ENCODE measurements around the gene SLAMF9.

Gene SLAMF9

DNA sequence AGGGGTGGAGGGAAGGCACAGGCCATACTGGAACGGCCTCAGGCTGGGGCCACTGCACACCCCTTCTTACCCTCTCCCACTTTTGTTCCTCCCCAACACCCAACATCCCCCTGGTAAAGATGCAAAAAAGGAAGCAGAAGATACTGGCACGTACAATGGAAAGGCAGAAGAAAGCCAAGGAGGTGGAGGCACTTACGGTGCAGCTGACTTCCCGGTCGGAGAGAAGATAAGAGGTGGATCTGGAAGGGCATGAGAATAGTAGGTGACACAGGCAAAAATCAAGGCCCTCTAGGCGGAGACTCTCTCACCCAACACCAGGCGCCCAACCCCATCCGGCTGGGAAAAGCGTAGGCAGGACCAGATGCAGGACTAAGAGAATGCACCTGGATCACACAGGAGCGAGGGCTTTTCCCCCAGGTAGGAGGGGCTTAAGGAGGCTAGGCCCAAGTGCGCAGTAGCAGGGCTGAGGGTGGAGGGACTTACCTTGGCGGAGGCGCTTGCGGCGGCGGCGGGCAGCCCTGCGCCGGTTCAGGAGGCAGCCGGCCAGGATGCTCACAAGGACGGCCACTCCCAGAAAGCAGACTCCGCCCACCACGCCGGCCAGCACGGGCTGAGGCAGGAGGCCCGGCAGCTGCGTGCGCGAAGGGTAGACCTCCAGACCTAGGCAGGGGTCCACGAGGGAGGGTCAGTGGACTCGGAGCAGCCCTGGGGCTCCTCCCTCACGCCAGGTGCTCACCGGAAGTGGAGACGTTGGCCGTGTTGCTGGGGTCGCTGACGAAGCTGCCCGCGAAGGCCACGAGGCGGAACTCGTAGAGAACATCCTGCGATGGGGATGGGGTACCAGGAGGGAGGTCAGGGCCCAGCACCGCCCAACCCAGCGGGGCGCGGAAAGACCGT is 24.6 kb downstream of the SLAMF9 start:
- no peak overlapping the region for H3K9ac ChIP-seq (ENCODE audit: low read depth, low read length, poor library complexity, severe bottlenecking)
- no peak overlapping the region for H2AFZ ChIP-seq (ENCODE audit: low read length)
- H3K9me3 ChIP-seq (ENCODE audit: insufficient read depth, low read depth, low read length) = no peaks in the 10 kb centered on the region
- no peak overlapping the region for H3K4me2 ChIP-seq (ENCODE audit: low read depth, low read length, poor library complexity, severe bottlenecking)
- peaks cover 8% of the 10 kb centered on the region for H4K20me1 ChIP-seq (ENCODE audit: insufficient read depth, low read length, poor library complexity, severe bottlenecking)
- H3K36me3 ChIP-seq (ENCODE audit: insufficient read depth, low read length) = no peaks in the 10 kb centered on the region
- H3K9me2 ChIP-seq (replicated peaks; ENCODE audit: low read depth, low read length) = no peaks in the 10 kb centered on the region
- peaks cover 22% of the 10 kb centered on the region for H3K79me2 ChIP-seq (ENCODE audit: insufficient read depth, low read length)
- no peak overlapping the region for H3K4me3 ChIP-seq (ENCODE audit: low read length, poor library complexity, severe bottlenecking)
- H3F3A ChIP-seq (ENCODE audit: low read depth) = no peaks in the 10 kb centered on the region
- TF ChIP-seq EZH2phosphoT487 (IDR thresholded peaks at IDR 0.05; ENCODE audit: borderline replicate concordance) = no peak
- TF ChIP-seq, protein P1, sequence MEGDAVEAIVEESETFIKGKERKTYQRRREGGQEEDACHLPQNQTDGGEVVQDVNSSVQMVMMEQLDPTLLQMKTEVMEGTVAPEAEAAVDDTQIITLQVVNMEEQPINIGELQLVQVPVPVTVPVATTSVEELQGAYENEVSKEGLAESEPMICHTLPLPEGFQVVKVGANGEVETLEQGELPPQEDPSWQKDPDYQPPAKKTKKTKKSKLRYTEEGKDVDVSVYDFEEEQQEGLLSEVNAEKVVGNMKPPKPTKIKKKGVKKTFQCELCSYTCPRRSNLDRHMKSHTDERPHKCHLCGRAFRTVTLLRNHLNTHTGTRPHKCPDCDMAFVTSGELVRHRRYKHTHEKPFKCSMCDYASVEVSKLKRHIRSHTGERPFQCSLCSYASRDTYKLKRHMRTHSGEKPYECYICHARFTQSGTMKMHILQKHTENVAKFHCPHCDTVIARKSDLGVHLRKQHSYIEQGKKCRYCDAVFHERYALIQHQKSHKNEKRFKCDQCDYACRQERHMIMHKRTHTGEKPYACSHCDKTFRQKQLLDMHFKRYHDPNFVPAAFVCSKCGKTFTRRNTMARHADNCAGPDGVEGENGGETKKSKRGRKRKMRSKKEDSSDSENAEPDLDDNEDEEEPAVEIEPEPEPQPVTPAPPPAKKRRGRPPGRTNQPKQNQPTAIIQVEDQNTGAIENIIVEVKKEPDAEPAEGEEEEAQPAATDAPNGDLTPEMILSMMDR (conservative IDR thresholded peaks at IDR 0.05; ENCODE audit: low read length) = no peak
- peaks cover 7% of the 10 kb centered on the region for H3K4me1 ChIP-seq (ENCODE audit: insufficient read depth, low read length, poor library complexity, severe bottlenecking)
- H3K27me3 ChIP-seq (ENCODE audit: insufficient read depth, low read length, poor library complexity, severe bottlenecking) = peaks cover 8% of the 10 kb centered on the region

- peaks cover 30% of the 10 kb centered on the region for H3K79me2 ChIP-seq (ENCODE audit: insufficient read depth, low read length)
- no peaks in the 10 kb centered on the region for H3F3A ChIP-seq (ENCODE audit: low read depth)
- no peaks in the 10 kb centered on the region for H3K9me2 ChIP-seq (replicated peaks; ENCODE audit: low read depth, low read length)
- TF ChIP-seq EZH2phosphoT487 (IDR thresholded peaks at IDR 0.05; ENCODE audit: borderline replicate concordance) = no peak
- TF ChIP-seq, protein P1 (conservative IDR thresholded peaks at IDR 0.05; ENCODE audit: low read length) = no peak
- peaks cover 8% of the 10 kb centered on the region for H3K4me1 ChIP-seq (ENCODE audit: insufficient read depth, low read length, poor library complexity, severe bottlenecking)
- H4K20me1 ChIP-seq (ENCODE audit: insufficient read depth, low read length, poor library complexity, severe bottlenecking) = peaks cover 16% of the 10 kb centered on the region
- H3K4me2 ChIP-seq (ENCODE audit: low read depth, low read length, poor library complexity, severe bottlenecking) = no peak overlapping the region
- no peaks in the 10 kb centered on the region for H3K36me3 ChIP-seq (ENCODE audit: insufficient read depth, low read length)
- H3K27me3 ChIP-seq (ENCODE audit: insufficient read depth, low read length, poor library complexity, severe bottlenecking) = peaks cover 8% of the 10 kb centered on the region
- H2AFZ ChIP-seq (ENCODE audit: low read length) = no peak overlapping the region
- no peaks in the 10 kb centered on the region for H3K9me3 ChIP-seq (ENCODE audit: insufficient read depth, low read depth, low read length)
- no peak overlapping the region for H3K4me3 ChIP-seq (ENCODE audit: low read length, poor library complexity, severe bottlenecking)
- H3K9ac ChIP-seq (ENCODE audit: low read depth, low read length, poor library complexity, severe bottlenecking) = no peak overlapping the region
Observed at GRCh38 chr1:159928491-159929050, 25.5 kb downstream of the SLAMF9 start.

DNA sequence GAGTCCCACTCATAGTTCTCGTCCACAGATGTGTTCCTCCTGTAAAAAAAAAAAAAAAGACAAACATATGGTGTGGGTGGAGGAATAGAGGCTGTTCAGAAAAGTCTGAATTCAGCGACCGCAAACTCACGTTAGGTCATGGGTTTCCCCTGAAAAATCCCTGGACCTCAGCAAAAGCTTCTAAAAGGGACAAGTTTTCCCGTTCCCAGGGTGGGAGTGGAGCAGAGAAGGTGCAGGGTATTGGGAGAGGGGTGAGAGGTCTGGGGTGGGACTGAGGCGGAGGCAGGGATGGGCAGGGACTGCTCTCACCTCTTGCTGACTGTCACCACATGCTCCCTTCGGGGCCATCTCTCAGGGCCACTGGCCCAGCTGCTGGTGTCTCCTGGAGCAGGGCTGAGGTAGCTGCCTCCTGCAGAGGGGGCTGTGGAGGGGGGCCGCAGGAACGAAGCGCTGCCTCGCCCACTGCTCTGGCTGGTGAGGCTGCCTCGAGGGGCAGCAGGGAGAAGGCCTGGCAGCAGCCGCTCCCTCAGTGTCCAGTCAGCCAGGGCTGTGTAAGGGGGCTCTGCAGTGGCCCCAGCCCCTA is 26.1 kb downstream of the SLAMF9 start:
- no peaks in the 10 kb centered on the region for H3K9me2 ChIP-seq (replicated peaks; ENCODE audit: low read depth, low read length)
- H3K79me2 ChIP-seq (ENCODE audit: insufficient read depth, low read length) = peaks cover 36% of the 10 kb centered on the region
- peaks cover 13% of the 10 kb centered on the region for H3K4me1 ChIP-seq (ENCODE audit: insufficient read depth, low read length, poor library complexity, severe bottlenecking)
- H4K20me1 ChIP-seq (ENCODE audit: insufficient read depth, low read length, poor library complexity, severe bottlenecking) = peaks cover 22% of the 10 kb centered on the region
- no peaks in the 10 kb centered on the region for H3K9me3 ChIP-seq (ENCODE audit: insufficient read depth, low read depth, low read length)
- H3K27me3 ChIP-seq (ENCODE audit: insufficient read depth, low read length, poor library complexity, severe bottlenecking) = peaks cover 8% of the 10 kb centered on the region
- no peaks in the 10 kb centered on the region for H3K36me3 ChIP-seq (ENCODE audit: insufficient read depth, low read length)
- H3F3A ChIP-seq (ENCODE audit: low read depth) = no peaks in the 10 kb centered on the region
- no peak overlapping the region for H3K4me3 ChIP-seq (ENCODE audit: low read length, poor library complexity, severe bottlenecking)
- H3K4me2 ChIP-seq (ENCODE audit: low read depth, low read length, poor library complexity, severe bottlenecking) = no peak overlapping the region
- no peak overlapping the region for H2AFZ ChIP-seq (ENCODE audit: low read length)
- H3K9ac ChIP-seq (ENCODE audit: low read depth, low read length, poor library complexity, severe bottlenecking) = no peak overlapping the region
- TF ChIP-seq EZH2phosphoT487 (IDR thresholded peaks at IDR 0.05; ENCODE audit: borderline replicate concordance) = no peak
